ENCODE results near the gene CLCN5.

CLCN5 gene

GRCh38 chrX:49934148-49934547 lies 11.8 kb downstream of the CLCN5 start:
- no peak for DNase-seq (ENCODE audit: low spot score)

DNA sequence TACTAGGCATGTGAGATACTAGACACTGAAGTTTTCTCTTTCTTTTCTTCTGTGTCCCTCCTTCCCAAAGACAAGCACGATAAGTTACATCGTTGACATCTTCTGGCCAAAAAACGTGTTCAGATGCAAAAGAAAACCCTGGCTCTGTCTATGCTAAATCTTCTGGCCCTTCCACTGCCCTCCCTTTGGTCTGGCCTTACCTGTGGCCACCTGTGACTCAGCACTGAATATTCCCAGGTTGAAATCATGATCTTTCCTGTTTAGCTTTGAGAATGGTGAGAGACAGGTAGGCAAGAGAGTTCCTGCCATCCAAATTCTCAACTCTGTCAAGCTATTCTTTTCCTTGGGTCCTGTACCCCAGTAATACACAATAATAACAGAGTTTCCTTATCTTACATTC lies 12.3 kb downstream of the CLCN5 start:
- no peak for DNase-seq (ENCODE audit: low spot score)

- no peak for DNase-seq (ENCODE audit: low spot score)
Observed at GRCh38 chrX:49947781-49948180, 25.4 kb downstream of the CLCN5 start.

GRCh38 chrX:49949961-49950360 lies 27.6 kb downstream of the CLCN5 start:
- DNase-seq (ENCODE audit: low spot score): no peak

DNA sequence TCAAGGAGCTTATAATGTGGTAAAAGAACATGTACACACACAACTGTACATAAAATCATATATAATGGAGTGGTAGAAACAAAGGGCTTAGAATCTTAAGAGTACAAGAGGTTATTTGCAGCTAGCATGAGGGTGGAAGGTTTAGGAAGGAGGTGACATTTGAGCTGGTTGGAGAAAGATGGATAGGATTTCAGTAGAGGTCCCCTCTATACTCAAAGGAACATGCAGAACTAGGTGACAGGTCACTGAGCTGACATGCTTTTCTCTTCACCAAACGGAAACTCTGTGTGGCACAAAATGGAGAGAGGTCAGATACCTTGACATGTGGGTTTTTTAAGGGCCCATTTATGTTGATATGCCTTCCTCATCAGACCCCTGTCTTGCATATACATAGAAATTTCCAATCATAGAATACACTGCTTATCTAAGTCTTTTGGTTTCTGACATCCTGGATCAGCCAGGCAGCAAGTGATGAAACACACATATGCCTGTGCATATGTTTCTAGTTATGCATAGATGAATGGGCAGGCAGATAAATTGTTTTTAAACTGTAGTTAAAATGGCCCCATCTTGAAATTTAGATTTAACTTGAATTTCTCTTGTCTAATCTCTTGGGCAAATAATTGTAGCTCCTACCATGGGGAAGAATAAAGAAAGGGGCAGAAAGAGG lies 29.3 kb downstream of the CLCN5 start:
- no peak for DNase-seq (ENCODE audit: low spot score)

DNA sequence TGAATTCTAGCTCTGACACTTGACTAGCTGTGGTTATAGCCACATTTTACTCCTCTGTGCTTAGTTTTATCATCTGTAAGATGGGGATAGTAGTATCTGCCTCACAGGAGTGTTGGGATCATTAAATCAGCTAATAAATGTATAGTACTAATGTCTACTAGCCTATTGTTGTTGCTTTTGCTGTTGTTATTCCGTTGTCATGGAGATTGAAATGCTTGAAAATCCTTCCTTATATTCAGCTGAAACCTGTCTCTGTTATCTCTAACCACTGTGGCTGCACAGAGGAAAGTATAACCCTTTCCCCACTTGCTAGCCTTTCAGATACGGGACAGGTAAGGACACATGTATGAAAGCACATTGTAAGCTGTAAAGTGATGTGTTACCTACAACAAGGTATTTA lies 33.9 kb downstream of the CLCN5 start:
- no peak for DNase-seq (ENCODE audit: low spot score)

DNA sequence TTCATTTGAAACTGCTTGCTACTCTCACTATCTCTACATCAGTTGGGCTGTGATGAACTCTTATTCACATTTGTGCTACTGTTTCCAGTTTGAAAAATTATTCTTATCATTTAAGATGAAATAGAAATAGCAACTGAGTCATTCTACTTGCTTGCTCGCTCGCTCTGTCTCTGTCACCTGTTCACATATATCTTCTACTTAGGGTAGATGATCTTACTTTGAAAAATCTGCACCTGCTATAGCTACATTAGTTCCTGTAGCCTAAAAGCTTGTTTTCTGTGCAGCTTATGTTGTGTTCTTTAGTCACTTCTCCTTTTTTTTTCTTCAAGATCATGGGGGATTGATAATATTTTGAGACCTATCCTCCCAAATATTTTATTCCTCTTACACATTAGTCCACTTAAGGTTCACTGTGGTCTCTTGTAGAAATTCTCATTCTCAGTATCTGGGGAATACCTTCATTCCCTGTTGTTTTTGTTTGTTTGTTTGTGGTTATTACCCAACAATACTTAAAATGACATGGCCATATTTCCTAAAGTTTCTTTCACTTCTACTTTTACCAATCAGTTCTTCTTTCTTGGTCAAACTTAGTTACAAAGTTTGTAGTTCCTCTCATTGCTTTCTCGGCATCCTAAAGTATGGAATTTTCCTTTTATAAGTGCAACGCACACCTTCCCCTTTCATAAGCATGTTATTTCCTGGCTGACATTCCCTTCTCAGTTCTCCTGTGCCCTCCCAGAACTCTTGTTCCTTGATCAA lies 36.5 kb downstream of the CLCN5 start:
- no peak for DNase-seq (ENCODE audit: low spot score)

- no peak for DNase-seq (ENCODE audit: low spot score)
Observed at GRCh38 chrX:49959602-49960001, 37.2 kb downstream of the CLCN5 start.

- no peak for DNase-seq (ENCODE audit: low spot score)
Observed at GRCh38 chrX:49960061-49960460, 37.7 kb downstream of the CLCN5 start.

- no peak for DNase-seq (ENCODE audit: low spot score)
Observed at GRCh38 chrX:49970674-49971073, 48.3 kb downstream of the CLCN5 start.

- DNase-seq (ENCODE audit: low spot score): no peak
Observed at GRCh38 chrX:49972328-49972860, 50.0 kb downstream of the CLCN5 start.

DNA sequence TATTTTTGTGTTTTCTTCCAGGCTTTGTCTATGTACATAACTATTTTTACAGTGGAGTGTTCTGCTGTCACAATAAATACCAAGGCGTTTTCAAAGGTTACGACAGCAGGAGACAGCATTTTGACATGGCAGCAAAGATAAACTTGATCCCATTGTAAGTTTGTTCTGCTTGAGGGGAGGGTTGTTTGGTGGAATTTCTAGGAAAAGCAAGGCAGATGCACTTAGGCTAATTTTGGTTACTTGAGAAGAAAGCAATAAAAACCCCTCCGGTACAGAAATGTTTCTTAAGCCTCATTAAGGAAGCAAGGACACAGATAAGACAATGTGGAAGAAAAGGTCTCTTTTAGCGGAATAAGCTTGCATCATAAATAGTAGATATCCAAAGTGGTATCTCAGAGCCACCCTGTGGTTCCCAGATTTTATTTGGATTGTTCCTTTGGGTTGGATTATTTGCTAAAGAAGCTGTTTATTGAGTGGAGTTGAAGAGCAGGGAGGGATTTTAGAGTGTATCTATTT lies 54.3 kb downstream of the CLCN5 start:
- DNase-seq (ENCODE audit: low spot score): no peak

- no peak for DNase-seq (ENCODE audit: low spot score)
Observed at GRCh38 chrX:49977319-49978090, 55.1 kb downstream of the CLCN5 start.

- DNase-seq (ENCODE audit: low spot score): no peak
Observed at GRCh38 chrX:49978176-49978575, 55.8 kb downstream of the CLCN5 start.

GRCh38 chrX:49986058-49986457 lies 63.7 kb downstream of the CLCN5 start:
- DNase-seq (ENCODE audit: low spot score): no peak

- DNase-seq (ENCODE audit: low spot score): no peak
Observed at GRCh38 chrX:49987651-49988050, 65.3 kb downstream of the CLCN5 start.

DNA sequence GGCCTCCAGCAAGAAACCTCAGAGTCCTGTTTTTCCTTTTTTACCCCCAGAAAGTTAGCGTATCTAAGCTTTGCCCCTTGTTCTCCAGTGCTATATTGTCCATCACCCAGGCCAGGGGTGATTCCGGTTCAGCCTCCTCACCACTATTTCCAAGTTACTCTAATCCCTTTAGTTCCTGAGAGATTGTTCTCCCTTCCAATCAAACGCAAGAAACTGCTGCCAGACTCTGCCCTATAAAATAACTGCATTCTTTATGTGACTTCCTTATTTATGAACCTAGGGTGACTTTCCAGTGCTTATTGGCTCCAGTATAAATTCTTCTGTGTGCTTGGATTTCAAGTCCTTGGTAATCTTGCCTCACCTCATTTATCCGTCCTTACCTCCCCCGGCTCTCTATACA lies 65.7 kb downstream of the CLCN5 start:
- DNase-seq (ENCODE audit: low spot score): no peak

DNA sequence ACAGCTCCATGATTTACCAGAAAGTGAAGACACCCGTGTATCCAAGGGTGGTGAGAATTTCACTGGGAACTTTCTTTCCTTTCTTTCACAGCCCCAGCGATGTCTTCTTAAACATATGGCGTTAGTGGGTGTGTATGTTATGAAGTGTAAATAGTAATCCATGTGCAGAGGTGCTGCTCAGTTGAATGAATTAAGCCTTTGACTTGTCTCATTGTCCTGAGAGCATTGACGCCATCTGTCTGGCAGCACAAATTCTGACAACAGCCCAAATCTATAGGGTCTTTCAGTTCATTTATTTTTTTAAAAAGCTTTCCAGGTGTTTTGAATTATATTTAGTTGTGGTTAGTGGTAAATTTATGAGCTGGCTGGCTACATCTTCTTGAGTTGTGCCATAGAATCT lies 69.4 kb downstream of the CLCN5 start:
- no peak for DNase-seq (ENCODE audit: low spot score)

DNA sequence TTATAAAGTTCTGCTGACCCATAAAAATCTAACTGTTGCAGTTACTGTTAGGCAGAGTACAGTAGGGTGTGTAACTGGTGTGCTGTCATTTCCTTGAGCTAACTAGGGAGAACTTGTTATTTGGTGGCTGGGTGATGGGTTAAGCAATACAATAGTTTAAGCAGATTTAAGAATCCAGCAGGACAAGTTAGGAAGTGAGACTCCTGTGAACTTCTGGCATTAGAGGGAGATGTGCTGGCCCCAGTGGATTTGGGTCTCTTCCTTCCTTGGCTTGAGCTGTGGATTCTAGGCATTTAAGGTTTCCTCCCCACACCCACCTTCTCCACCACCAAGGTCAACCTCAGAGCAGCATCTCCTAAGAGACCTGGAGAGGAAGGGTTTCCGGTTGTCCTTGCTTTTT lies 70.5 kb downstream of the CLCN5 start:
- no peak for DNase-seq (ENCODE audit: low spot score)

GRCh38 chrX:49993661-49994060 lies 71.3 kb downstream of the CLCN5 start:
- DNase-seq (ENCODE audit: low spot score): no peak

- peak; percentile 56 for DNase-seq (ENCODE audit: low spot score)
Observed at GRCh38 chrX:49995107-49995731, 72.8 kb downstream of the CLCN5 start.

GRCh38 chrX:49995795-49996455 lies 73.5 kb downstream of the CLCN5 start:
- peak; percentile 5 for DNase-seq (ENCODE audit: low spot score)

Data from GM03348 (cell line).